ENCODE measurements around the gene SLC23A3.

SLC23A3 gene

GRCh38 chr2:219140722-219141121 lies 29.1 kb downstream of the SLC23A3 start:
- no peak for DNase-seq (ENCODE audit: low spot score)

GRCh38 chr2:219133976-219134375 lies 35.9 kb downstream of the SLC23A3 start:
- DNase-seq (ENCODE audit: low spot score), result no peak

DNA sequence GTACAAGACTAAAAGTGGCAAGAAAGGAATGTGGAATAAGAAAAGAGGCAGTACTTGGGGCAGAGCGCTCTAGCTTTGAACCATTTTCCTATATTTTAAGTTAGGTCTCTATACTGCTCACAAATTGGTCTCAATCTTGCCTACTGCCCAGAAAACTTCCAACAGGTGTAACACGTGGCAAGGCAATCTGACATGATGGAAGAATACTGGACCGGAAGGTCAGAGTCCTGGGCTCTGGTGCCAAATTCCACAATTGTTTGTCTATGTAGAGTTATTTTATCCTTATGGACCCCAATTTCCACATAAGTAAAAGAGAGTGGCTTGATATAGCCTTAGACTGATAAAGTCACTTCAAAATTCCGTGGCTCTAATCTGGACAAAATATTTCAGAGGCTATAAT lies 38.1 kb downstream of the SLC23A3 start:
- no peak for DNase-seq (ENCODE audit: low spot score)

DNA sequence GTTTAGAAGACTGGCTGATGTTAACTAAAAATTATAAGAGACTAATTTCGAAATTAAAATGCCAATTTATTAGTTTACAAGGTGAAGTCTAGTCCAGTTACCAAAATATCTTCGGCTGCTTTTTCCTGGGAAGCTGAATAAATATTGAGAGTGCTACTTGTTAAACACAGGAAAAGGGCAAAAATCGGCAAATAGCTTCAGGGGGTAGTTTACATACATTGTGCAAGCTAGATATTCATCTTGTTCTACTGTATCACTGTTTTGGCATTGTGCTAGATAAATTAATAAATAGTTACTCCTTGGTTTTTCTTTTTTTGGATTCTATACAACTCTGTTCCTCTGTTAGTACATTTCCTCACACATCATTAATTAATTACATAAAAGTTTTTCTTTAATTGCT lies 38.5 kb downstream of the SLC23A3 start:
- DNase-seq (ENCODE audit: low spot score), result no peak

DNA sequence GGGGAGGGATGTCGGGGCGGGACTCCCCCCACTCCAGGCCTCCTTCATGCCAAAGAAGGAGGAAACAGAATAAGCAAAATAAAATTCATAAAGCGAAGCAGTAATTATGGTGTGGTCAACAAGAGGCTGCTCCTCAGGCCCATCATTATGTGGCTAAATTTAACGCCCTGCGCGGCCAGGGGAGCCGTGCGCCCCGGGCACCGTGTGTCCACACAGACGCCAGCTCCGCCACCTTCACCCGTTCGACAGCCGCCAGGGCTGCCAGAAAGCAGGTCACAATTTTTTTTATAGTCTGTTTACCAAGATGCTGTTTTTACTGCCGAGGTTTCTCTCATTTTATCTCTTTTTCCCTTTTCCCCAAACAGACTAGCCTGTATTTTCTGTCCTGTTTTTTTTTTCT lies 40.2 kb downstream of the SLC23A3 start:
- no peak for DNase-seq (ENCODE audit: low spot score)

DNA sequence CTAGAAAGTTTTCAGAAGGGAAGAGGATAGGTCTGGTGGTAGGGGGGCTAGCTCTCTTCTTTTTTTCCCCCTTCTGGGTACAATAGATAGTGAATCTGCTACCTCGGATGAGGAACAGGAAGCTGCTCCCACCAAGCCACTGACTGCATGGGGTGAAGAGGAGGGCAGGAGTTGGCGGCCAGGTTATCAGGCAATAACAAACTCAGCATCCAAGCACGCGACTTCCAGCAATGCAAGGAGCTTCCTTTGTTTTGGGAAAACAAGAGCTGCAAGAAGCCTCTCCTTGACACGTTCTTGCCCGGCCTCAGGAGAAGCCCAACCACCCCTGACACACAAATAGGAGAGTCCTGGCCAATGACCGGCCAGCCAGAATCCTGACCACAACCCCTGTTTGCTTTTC lies 41.4 kb downstream of the SLC23A3 start:
- no peak for DNase-seq (ENCODE audit: low spot score)

GRCh38 chr2:219127037-219127635 lies 42.7 kb downstream of the SLC23A3 start:
- no peak for DNase-seq (ENCODE audit: low spot score)

DNA sequence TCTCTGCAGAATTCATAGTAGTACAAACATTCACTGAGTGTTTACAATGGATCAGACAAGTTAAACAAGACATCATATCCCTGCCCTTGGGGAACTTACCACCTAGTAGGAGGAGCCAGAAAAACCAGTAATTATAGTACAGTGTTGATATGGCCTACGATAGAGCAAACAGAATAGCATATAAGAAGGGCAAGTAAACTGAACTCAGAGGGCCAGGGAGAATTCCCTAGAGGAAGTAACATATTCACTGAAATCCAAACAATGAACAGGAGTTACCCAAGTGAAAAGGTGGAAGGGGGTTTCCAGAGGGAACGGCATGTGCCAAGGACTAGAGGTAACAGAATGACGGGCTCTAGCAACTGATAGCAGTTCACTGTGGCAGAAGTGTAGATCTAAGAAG lies 43.3 kb downstream of the SLC23A3 start:
- no peak for DNase-seq (ENCODE audit: low spot score)

- DNase-seq (ENCODE audit: low spot score), result no peak
These were observed 44.0 kb downstream of the SLC23A3 start for GRCh38 chr2:219125886-219126270.

GRCh38 chr2:219125225-219125885 lies 44.5 kb downstream of the SLC23A3 start:
- DNase-seq (ENCODE audit: low spot score), result no peak

DNA sequence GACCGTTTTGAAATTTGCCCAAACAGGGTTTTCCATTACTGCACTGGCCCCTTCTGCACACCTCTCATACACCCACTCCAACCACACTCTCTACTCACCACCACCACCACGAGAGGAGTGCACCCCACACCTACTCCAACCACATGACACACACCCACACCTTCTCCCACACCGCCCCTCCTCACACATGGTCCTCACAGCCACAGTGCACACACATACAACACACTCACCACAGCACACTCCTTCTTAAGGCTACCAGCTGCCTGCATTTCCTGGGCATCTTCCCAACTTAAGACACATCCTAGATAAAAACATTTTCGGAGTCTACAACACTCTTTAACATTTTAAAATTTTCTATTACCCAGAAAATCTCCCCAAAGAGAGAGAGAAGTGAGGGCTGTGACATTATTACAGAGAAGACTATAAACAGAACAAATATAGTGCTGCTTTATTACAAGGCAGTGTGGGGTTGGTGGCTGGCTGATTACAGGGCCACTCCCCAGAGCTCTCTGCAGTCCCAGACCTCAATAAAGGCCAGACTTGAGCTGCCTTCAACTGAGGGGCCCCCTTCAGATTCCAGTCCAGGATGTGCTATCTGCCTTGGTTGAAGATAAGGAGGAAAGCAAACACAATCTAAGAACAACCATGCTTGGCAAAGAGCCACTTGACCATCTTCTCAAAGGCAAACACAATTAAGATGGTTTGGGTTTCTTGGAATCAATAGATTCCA lies 45.3 kb downstream of the SLC23A3 start:
- DNase-seq (ENCODE audit: low spot score), result no peak

DNA sequence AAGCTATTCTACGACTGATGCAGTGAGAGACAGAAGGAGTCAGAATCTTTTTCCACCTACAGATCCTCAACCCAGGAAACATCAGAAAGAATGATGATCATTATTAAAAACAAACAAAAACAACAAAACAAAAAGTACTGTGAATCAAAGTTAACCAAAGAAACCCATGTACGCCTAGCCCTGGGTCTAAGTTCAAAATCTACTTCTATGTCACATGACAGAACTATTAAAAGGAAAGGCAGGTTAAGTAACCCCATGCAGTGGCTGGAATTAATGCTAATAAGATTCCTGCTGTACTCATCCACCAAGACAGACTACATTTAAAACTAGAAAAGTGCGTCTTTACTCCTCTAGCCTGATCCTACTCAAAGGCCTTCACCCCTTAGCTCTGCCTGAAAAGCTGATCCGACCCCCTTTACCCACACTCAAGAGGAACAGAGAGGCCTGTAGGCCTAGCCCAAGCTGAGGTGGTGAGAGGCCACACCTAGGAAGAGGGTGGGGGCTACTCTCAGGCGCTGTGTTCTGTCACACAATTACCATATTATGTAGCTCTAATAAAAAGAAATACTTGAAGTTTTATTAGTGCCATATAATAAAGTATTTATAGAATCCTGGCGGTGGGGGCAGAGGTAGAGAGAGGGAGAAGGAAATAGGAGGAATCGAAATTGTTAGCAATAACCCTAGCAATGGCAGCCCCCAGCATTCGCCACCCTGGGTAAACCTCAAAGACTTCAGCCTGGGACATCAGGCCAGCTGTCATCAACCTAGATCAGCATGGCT lies 46.3 kb downstream of the SLC23A3 start:
- DNase-seq (ENCODE audit: low spot score), result no peak

DNA sequence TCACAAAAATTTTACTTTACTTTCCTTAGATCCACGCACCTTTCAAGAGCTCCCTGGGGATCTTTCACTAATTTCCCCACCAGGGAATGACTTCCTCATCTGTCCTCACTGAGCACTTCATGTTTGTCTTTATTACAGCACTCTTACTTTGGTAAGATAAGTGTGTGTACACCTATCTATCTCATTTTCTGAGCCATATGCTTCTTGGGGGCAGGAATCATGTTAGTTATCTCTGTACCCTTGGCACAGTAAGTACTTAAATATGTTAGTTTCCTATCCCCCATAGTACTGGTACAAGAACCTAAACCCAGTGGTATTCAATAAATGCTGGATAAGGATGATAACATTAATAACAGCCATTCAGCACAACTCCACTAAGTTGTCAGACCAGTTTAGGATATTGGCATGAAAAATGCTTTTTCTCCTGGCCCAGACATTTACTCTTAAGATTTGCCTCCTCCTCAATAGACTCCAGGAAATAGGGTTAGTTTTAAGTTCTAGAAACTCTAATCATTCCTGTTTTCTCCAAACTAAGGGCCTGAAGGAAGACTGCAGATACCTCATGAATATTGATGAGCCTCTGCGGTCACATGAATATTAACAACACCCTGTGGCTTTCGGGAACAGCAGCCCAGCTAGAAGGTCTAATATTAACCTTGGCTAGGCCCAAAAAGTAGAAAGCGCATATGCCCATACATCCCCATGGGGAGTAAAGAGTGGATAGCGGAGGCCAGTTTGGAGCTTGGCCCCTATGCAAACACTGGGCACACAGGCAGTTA lies 47.4 kb downstream of the SLC23A3 start:
- no peak for DNase-seq (ENCODE audit: low spot score)

- no peak for DNase-seq (ENCODE audit: low spot score)
These were observed 49.7 kb downstream of the SLC23A3 start for GRCh38 chr2:219120082-219120481.

DNA sequence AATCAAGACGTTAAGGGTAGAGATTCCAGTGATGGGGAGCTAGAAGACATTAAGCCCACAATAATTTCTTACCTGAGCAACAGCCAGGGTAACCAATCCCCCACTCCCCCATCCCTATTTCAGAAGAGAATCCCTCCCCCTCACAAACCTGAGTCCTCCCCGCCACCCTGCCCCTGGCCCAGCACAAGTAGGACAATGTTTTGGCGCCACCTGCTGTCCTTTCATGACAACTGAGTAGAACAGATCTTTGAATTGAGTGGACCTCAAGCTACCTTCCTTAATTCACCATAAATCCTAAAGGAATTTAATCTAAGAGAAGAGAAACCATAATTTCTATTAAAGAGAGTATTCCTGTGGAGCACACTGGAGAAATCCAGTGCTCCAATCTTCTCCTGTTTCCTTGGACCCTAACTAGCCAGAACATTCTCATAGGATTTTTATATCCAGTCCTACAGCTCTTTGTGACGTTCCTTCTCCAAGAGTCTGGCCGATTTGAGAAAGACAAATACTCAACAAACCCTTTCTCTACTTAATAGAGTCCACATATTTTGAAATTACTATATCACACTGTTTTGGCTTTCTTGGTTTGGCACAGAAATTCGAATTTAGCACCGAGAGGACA lies 50.3 kb downstream of the SLC23A3 start:
- peak; percentile 73 for DNase-seq (ENCODE audit: low spot score)

DNA sequence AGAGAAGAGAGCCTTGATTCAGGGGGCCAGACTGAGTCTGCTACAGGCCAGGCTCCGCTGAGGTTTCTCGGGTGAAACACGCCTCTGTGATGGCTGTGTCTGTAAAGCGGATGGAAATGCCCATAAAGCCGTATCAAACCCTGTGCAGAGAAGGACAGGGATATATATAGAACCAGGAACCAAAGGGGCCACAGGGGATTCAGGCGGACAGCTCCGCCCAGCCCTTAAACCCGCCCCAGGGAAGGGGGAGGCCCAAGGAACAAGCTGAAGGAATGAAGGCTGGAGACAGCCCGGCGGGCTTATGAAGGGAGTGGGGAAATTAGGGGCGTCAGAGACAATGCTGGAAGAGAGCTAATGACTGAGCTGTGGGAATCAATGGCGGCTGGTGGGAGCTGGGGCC lies 51.3 kb downstream of the SLC23A3 start:
- no peak for DNase-seq (ENCODE audit: low spot score)

DNA sequence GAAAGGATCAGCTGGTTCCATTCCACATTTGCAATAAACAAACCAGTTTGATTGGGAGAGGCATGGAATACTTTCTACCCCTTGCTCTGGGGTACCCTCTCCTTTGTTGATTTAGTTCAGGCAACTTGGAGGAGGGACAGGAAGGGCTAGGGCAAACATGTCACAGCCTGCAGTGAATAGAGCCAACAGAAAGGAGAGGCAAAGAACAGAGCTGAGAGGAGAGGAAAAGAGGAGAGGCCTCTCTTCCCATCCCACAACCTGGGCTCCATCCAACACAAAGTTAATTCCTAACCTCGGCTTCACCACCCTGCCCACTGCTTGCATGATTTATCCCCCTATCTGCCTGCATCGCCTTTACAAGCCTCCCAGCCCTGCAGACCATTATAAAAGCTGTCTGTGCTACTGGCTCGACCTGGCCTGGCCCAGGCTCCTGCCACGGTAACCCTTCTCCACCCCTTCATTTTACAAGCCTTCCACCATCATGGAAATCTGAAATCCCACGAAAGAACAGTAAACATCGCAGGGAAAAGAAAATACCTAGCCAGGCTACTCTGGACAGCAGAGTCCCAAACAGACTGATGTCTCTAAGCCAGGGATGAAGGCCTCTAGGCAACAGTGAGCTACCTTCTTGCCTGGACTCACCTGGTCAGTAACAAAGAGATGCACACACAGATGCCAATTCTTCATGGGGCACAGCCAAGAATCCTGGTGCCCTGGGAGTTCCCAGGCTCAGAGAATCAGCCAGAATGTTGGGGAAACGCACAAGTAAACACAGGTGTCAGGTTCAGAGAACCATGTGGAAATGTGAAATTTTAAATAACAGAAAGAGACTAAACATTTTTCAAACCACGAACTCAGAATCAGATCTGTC lies 52.8 kb downstream of the SLC23A3 start:
- DNase-seq (ENCODE audit: low spot score), result no peak

DNA sequence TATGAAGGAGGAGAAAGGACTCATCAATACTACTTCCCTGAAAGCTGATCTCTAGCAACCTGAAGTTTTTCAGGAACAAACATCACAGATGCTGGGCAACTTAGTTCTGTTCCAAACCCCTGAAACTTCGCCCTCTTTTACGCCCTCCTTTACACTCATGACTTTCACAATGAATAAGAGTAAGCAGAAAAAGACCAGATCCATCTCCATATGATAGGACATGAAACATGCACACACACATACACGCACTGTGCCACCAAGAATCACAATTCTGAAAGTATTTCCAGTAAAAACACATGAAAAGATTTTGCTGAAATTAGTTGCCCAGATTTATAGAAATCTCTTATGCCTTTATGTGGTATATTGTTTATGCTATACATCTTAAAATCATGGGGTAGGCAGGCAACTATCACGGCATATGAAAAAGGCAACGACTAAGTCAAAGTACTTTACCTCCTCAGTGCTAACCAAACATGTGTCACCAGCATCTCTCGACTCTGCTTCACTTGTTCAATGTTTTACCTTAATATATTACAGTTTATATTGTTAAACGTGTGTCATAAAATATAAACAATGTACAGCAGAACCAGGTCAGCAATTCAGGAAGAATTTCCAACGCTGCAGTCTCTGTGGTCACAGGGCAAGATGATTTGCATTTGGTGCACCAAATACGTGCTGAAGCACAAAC lies 57.0 kb downstream of the SLC23A3 start:
- DNase-seq (ENCODE audit: low spot score), result no peak

DNA sequence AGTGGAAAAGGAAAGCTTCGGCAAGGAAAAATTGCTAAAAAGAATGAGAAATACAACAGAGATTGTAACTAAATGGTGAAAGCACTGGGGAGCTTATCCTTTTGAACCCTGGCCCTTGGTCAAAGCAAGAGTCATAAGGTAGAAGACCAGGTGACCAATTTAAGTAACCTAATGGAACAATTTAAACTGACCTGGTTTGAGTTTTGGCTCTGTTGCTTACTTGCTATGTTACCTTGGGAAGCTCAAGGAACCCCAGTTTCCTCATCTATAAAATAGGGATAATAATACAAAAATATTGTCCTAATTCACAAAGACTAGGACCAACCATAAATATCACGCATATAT lies 57.8 kb downstream of the SLC23A3 start:
- no peak for DNase-seq (ENCODE audit: low spot score)
